Tibial nerve (tissue), 4 donors: ENCODE measurements around the gene POLA2. TPM values are rescaled to one million over a fixed set of nuclear protein-coding genes. Genes with fewer than 3 reads are reported as not detected.
A peak's percentile ranks its signal among the peaks of the same experiment; 100 is the strongest.

Experiments
- DNase-seq, 2 donors: peaks; one replicate each; pipeline ENCODE4 v3.0.0-alpha.2; 2019; ENCODE audit warnings: low spot score in 2 of 2
- H3K27ac ChIP-seq, 4 donors: fragments of 200-600 bp; sonication (generic) in 3 of 4; one replicate each; pipeline ENCODE4 v1.5.1; 2017 to 2019; ENCODE audit warnings: mild to moderate bottlenecking in 1 of 4
- H3K27me3 ChIP-seq, 2 donors: fragments of 200-600 bp; sonication (generic) in 1 of 2; one replicate each; pipeline versions ENCODE4 v1.5.1 to v1.6.0; 2017 to 2019
- H3K36me3 ChIP-seq, 3 donors: fragments of 200-600 bp; sonication (generic); one replicate each; pipeline ENCODE4 v1.5.1; 2018 to 2019
- H3K4me1 ChIP-seq, 4 donors: fragments of 200-600 bp; sonication (generic) in 3 of 4; one replicate each; pipeline ENCODE4 v1.5.1; 2017 to 2019
- H3K4me3 ChIP-seq, 4 donors: fragments of 200-600 bp; sonication (generic) in 3 of 4; one replicate each; pipeline ENCODE4 v1.5.1; 2017 to 2019; ENCODE audit warnings: mild to moderate bottlenecking in 1 of 4, moderate library complexity in 1 of 4
- H3K9me3 ChIP-seq, 4 donors: fragments of 200-600 bp; sonication (generic) in 3 of 4; one replicate each; pipeline ENCODE4 v1.5.1; 2017 to 2019
- CTCF ChIP-seq, 5 experiments: fragments of 200-600 bp in 3 of 5; fragments of 450-650 bp in 2 of 5; sonication (generic) in 3 of 5; IDR thresholded peaks; one replicate each; pipeline ENCODE4 v1.5.1; 2016 to 2019; ENCODE audit warnings: antibody characterized with exemption in 5 of 5, mild to moderate bottlenecking in 3 of 5, moderate library complexity in 2 of 5
- EP300 ChIP-seq, 2 donors: sonication (generic); formaldehyde crosslinking; IDR thresholded peaks; one replicate each; pipeline ENCODE4 v1.6.1; 2017; ENCODE audit warnings: antibody characterized with exemption in 2 of 2, mild to moderate bottlenecking in 1 of 2
- POLR2A ChIP-seq, 2 donors: fragments of 450-650 bp; IDR thresholded peaks; one replicate each; pipeline ENCODE4 v1.6.1; 2017; ENCODE audit warnings: antibody characterized with exemption in 2 of 2, mild to moderate bottlenecking in 2 of 2, moderate library complexity in 2 of 2
- WGBS, 2 donors: methylation state at CpG; one replicate each; pipeline ENCODE4 v1.1.5; 2018; 5-methylcytosine and 5-hydroxymethylcytosine counted together
- total RNA-seq, 4 donors: library from RNA; depleted of rRNA; stranded (reverse); fragments of >200 nt; gene quantifications; one replicate each; pipeline ENCODE4 v1.1.0, GENCODE V29; 2016

POLA2 gene
- total RNA-seq, 4 donors from 2014 or later, result 3.5 to 13.5 (median 10.0) TPM

GRCh38 chr11:65300621-65301275, 39.0 kb downstream of the POLA2 start:
- no peak for DNase-seq
- TF ChIP-seq CTCF (IDR thresholded peaks at IDR 0.05) (no peak), POLR2A (IDR thresholded peaks at IDR 0.05) (no peak), EP300 (IDR thresholded peaks at IDR 0.05) (no peak)
- Histone ChIP-seq H3K27ac (no peak overlapping the region), H3K4me3 (no peak overlapping the region), H3K36me3 (peaks cover 0 to 23% (median 4%) of the 10 kb centered on the region in 3 donors), H3K4me1 (peaks cover 0 to 44% (median 20%) of the 10 kb centered on the region in 4 donors), H3K9me3 (no peaks in the 10 kb centered on the region), H3K27me3 (no peaks in the 10 kb centered on the region)
- WGBS, 2 donors, result 77 to 85% methylated on average over 17 of the region's 17 CpGs

- H3K27ac ChIP-seq, result peak overlapping the region in 1 of 4 donors; percentile 37
- WGBS, 2 donors, result 48 to 67% methylated on average over 7 to 12 of the region's 12 CpGs
- no peaks in the 10 kb centered on the region for H3K9me3 ChIP-seq
- peaks cover 0 to 14% (median 0%) of the 10 kb centered on the region in 3 donors for H3K36me3 ChIP-seq
- no peak overlapping the region for H3K4me3 ChIP-seq
- no peaks in the 10 kb centered on the region for H3K27me3 ChIP-seq
- peaks cover 0 to 44% (median 20%) of the 10 kb centered on the region in 4 donors for H3K4me1 ChIP-seq
- no peak for TF ChIP-seq EP300 (IDR thresholded peaks at IDR 0.05)
- no peak for TF ChIP-seq CTCF (IDR thresholded peaks at IDR 0.05)
- DNase-seq, result no peak
Observed at GRCh38 chr11:65301491-65302329, 39.9 kb downstream of the POLA2 start.

- TF ChIP-seq POLR2A (IDR thresholded peaks at IDR 0.05), result no peak
- no peak for TF ChIP-seq CTCF (IDR thresholded peaks at IDR 0.05)
- no peak for TF ChIP-seq EP300 (IDR thresholded peaks at IDR 0.05)
- peaks cover 0 to 5% (median 0%) of the 10 kb centered on the region in 3 donors for H3K36me3 ChIP-seq
- H3K27me3 ChIP-seq, result no peaks in the 10 kb centered on the region
- no peak overlapping the region for H3K27ac ChIP-seq
- H3K4me1 ChIP-seq, result peaks cover 0 to 37% (median 15%) of the 10 kb centered on the region in 4 donors
- H3K4me3 ChIP-seq, result no peak overlapping the region
- no peaks in the 10 kb centered on the region for H3K9me3 ChIP-seq
- no peak for DNase-seq
- WGBS, 2 donors, result 81 to 95% methylated on average over 3 of the region's 3 CpGs
Observed at GRCh38 chr11:65303555-65303954, 41.8 kb downstream of the POLA2 start.

- Histone ChIP-seq H3K9me3 (no peaks in the 10 kb centered on the region), H3K4me3 (no peak overlapping the region), H3K27me3 (no peaks in the 10 kb centered on the region), H3K4me1 (peaks cover 0 to 37% (median 14%) of the 10 kb centered on the region in 4 donors), H3K27ac (no peak overlapping the region), H3K36me3 (peaks cover 0 to 3% (median 0%) of the 10 kb centered on the region in 3 donors)
- 91 to 93% methylated on average over 4 of the region's 4 CpGs for WGBS, 2 donors
- TF ChIP-seq POLR2A (IDR thresholded peaks at IDR 0.05) (no peak), CTCF (IDR thresholded peaks at IDR 0.05) (no peak), EP300 (IDR thresholded peaks at IDR 0.05) (no peak)
- DNase-seq, result no peak
Observed at GRCh38 chr11:65304110-65304509, 42.3 kb downstream of the POLA2 start.

- peaks cover 0 to 35% (median 15%) of the 10 kb centered on the region in 4 donors for H3K4me1 ChIP-seq
- H3K36me3 ChIP-seq, result peaks cover 0 to 3% (median 0%) of the 10 kb centered on the region in 3 donors
- no peak for TF ChIP-seq CTCF (IDR thresholded peaks at IDR 0.05)
- TF ChIP-seq EP300 (IDR thresholded peaks at IDR 0.05), result no peak
- no peak for TF ChIP-seq POLR2A (IDR thresholded peaks at IDR 0.05)
- H3K4me3 ChIP-seq, result no peak overlapping the region
- DNase-seq, result no peak
- H3K9me3 ChIP-seq, result no peaks in the 10 kb centered on the region
- no peaks in the 10 kb centered on the region for H3K27me3 ChIP-seq
- no peak overlapping the region for H3K27ac ChIP-seq
- WGBS, 2 donors, result 92 to 98% methylated on average over 7 of the region's 7 CpGs
Observed at GRCh38 chr11:65304613-65305012, 42.9 kb downstream of the POLA2 start.
